Gastroesophageal sphincter (tissue), 4 donors: Measurements from ENCODE around the gene EPHA5. TPM values are rescaled to one million over a fixed set of nuclear protein-coding genes. Genes with fewer than 3 reads are reported as not detected.

Experiments
- ATAC-seq: fragments of 150-250 bp; one replicate; pipeline ENCODE4 v1.9.1; 2016; ENCODE audit warnings: mild to moderate bottlenecking, moderate library complexity
- H3K27ac ChIP-seq, 4 donors: fragments of 200-600 bp; sonication (generic) in 3 of 4; 1 replicate in 3 of 4; 2 replicates in 1 of 4; pipeline ENCODE4 v1.5.1; 2016 to 2019
- H3K27me3 ChIP-seq: fragments of 200-600 bp; sonication (generic); one replicate; pipeline ENCODE4 v1.5.1; 2019
- H3K36me3 ChIP-seq, 2 donors: fragments of 200-600 bp; sonication (generic); one replicate each; pipeline ENCODE4 v1.5.1; 2019; ENCODE audit warnings: control low read depth in 1 of 2
- H3K4me1 ChIP-seq, 3 donors: fragments of 200-600 bp; sonication (generic); 1 replicate in 2 of 3; 2 replicates in 1 of 3; pipeline ENCODE4 v1.5.1; 2016 to 2019; ENCODE audit warnings: control low read depth in 2 of 3
- H3K4me3 ChIP-seq, 2 donors: fragments of 200-600 bp; sonication (generic); one replicate each; pipeline ENCODE4 v1.5.1; 2019; ENCODE audit warnings: mild to moderate bottlenecking in 1 of 2, moderate library complexity in 1 of 2
- H3K9me3 ChIP-seq, 3 donors: fragments of 200-600 bp; sonication (generic); one replicate each; pipeline ENCODE4 v1.5.1; 2017 to 2019; ENCODE audit warnings: control low read depth in 2 of 3
- CTCF ChIP-seq, 4 experiments: fragments of 200-600 bp in 2 of 4; fragments of 450-650 bp in 2 of 4; sonication (generic) in 1 of 4; IDR thresholded peaks; one replicate each; pipeline ENCODE4 v1.5.1; 2017 to 2019; ENCODE audit warnings: antibody characterized with exemption in 4 of 4, mild to moderate bottlenecking in 2 of 4, moderate library complexity in 2 of 4
- EP300 ChIP-seq: sonication (generic); formaldehyde crosslinking; IDR thresholded peaks from one replicate; pipeline ENCODE4 v1.6.1; 2017; ENCODE audit warnings: antibody characterized with exemption, mild to moderate bottlenecking
- POLR2A ChIP-seq, 2 donors: fragments of 450-650 bp; IDR thresholded peaks; one replicate each; pipeline ENCODE4 v1.6.1; 2017; ENCODE audit warnings: antibody characterized with exemption in 2 of 2, mild to moderate bottlenecking in 2 of 2, moderate library complexity in 1 of 2
- POLR2AphosphoS5 ChIP-seq: sonication (generic); formaldehyde crosslinking; IDR thresholded peaks from one replicate; pipeline ENCODE4 v1.6.1; 2017; ENCODE audit warnings: antibody characterized with exemption
- WGBS, 2 donors: methylation state at CpG; one replicate each; pipeline ENCODE4 v1.1.5; 2018; ENCODE audit warnings: low coverage in 1 of 2; 5-methylcytosine and 5-hydroxymethylcytosine counted together
- total RNA-seq, 4 donors: library from RNA; depleted of rRNA; stranded (reverse); fragments of >200 nt; gene quantifications; one replicate each; pipeline ENCODE4 v1.1.0, GENCODE V29; 2016

The EPHA5 gene
- total RNA-seq, 4 donors from 2014 or later = 0.10 to 0.78 (median 0.50) TPM

- H3K4me1 ChIP-seq = peaks cover 0 to 35% (median 13%) of the 10 kb centered on the region in 3 donors
- peak overlapping the region in 1 of 4 donors; percentile 37 for H3K27ac ChIP-seq
- no peak for ATAC-seq
- WGBS, 2 donors = 0% methylated on average over 3 to 5 of the region's 6 CpGs
- H3K36me3 ChIP-seq = no peaks in the 10 kb centered on the region
- TF ChIP-seq POLR2A (IDR thresholded peaks at IDR 0.05) (no peak), EP300 (no peak), CTCF (IDR thresholded peaks at IDR 0.05) (peak in 2 of 4 experiments; percentile 13 to 26), POLR2AphosphoS5 (no peak)
- H3K9me3 ChIP-seq = no peaks in the 10 kb centered on the region
- H3K4me3 ChIP-seq = peak overlapping the region; percentile 34 to 50
- peaks cover 49% of the 10 kb centered on the region for H3K27me3 ChIP-seq
Measured at GRCh38 chr4:65670020-65670330, 314 bp downstream of the EPHA5 start.

- Histone ChIP-seq H3K4me1 (peaks cover 0 to 35% (median 13%) of the 10 kb centered on the region in 3 donors), H3K36me3 (no peaks in the 10 kb centered on the region), H3K27me3 (peaks cover 53% of the 10 kb centered on the region), H3K4me3 (peak overlapping the region; percentile 17 to 50), H3K9me3 (no peaks in the 10 kb centered on the region), H3K27ac (no peak overlapping the region)
- WGBS, 2 donors = 0 to 16% methylated on average over 9 to 11 of the region's 60 CpGs
- TF ChIP-seq POLR2AphosphoS5 (no peak), POLR2A (IDR thresholded peaks at IDR 0.05) (no peak), EP300 (no peak), CTCF (IDR thresholded peaks at IDR 0.05) (no peak)
- no peak for ATAC-seq
Measured at GRCh38 chr4:65669111-65670019, 924 bp downstream of the EPHA5 start.

GRCh38 chr4:65668201-65669089 lies 1.8 kb downstream of the EPHA5 start:
- Histone ChIP-seq H3K36me3 (no peaks in the 10 kb centered on the region), H3K4me3 (peak overlapping the region; percentile 11 to 50), H3K4me1 (peaks cover 0 to 35% (median 13%) of the 10 kb centered on the region in 3 donors), H3K27ac (no peak overlapping the region), H3K27me3 (peaks cover 56% of the 10 kb centered on the region), H3K9me3 (no peaks in the 10 kb centered on the region)
- ATAC-seq = no peak
- 1 to 11% methylated on average over 10 to 11 of the region's 32 CpGs for WGBS, 2 donors
- TF ChIP-seq POLR2A (IDR thresholded peaks at IDR 0.05) = no peak
- TF ChIP-seq POLR2AphosphoS5 = no peak
- no peak for TF ChIP-seq EP300
- TF ChIP-seq CTCF (IDR thresholded peaks at IDR 0.05) = no peak

GRCh38 chr4:65667506-65668041 lies 2.7 kb downstream of the EPHA5 start:
- peak overlapping the region in 1 of 2 donors; percentile 50 for H3K4me3 ChIP-seq
- H3K27me3 ChIP-seq = peaks cover 65% of the 10 kb centered on the region
- H3K9me3 ChIP-seq = no peaks in the 10 kb centered on the region
- no peaks in the 10 kb centered on the region for H3K36me3 ChIP-seq
- whole genome bisulfite sequencing, 2 donors = 9 to 37% methylated on average over 5 to 10 of the region's 10 CpGs
- no peak for ATAC-seq
- H3K4me1 ChIP-seq = peaks cover 0 to 35% (median 13%) of the 10 kb centered on the region in 3 donors
- TF ChIP-seq EP300 (no peak), POLR2A (IDR thresholded peaks at IDR 0.05) (no peak), POLR2AphosphoS5 (no peak), CTCF (IDR thresholded peaks at IDR 0.05) (no peak)
- H3K27ac ChIP-seq = no peak overlapping the region
